Activated T-helper 17 cell treated with anti-CD3 and anti-CD28 coated beads, Interleukin-2, amount 50 U/mL, for 72 hours (primary cell): Measurements from ENCODE around the gene SVIL. TPM values are rescaled to one million over a fixed set of nuclear protein-coding genes. Genes with fewer than 3 reads are reported as not detected.
"Not testable (repeated sequence)": the region's sequence is repeated elsewhere in the genome, so short reads cannot be mapped to it uniquely, and the experiment has no call there.

Source experiments
- ATAC-seq: fragments of 150-1000 bp; cut with Tn5 transposase; replicated peaks from 2 replicates; pipeline ENCODE4 v1.10.0; 2021; ENCODE audit warnings: mild to moderate bottlenecking, moderate library complexity
- H3K27ac Mint-ChIP-seq: one replicate; pipeline ENCODE4 v1.8.0; 2022; ENCODE audit warnings: mixed read lengths
- H3K27me3 Mint-ChIP-seq: one replicate; pipeline ENCODE4 v1.8.0; 2022; ENCODE audit warnings: mixed read lengths
- H3K36me3 Mint-ChIP-seq: one replicate; pipeline ENCODE4 v1.8.0; 2022; ENCODE audit warnings: low read depth, mild to moderate bottlenecking, mixed read lengths
- H3K4me1 Mint-ChIP-seq: one replicate; pipeline ENCODE4 v1.8.0; 2022; ENCODE audit warnings: mixed read lengths
- H3K4me3 Mint-ChIP-seq: one replicate; pipeline ENCODE4 v1.8.0; 2022; ENCODE audit warnings: mild to moderate bottlenecking, mixed read lengths
- H3K9me3 Mint-ChIP-seq: one replicate; pipeline ENCODE4 v1.8.0; 2022; ENCODE audit warnings: mixed read lengths
- total RNA-seq, 2 donors: library from RNA; stranded (reverse); gene quantifications; one replicate each; pipeline ENCODE4 v1.2.3, GENCODE V29; 2022

The SVIL gene
- total RNA-seq, 2 donors from 2014 or later: 10.7 to 16.2 TPM

GRCh38 chr10:29621161-29621560, 13.6 kb downstream of the SVIL start:
- Mint-ChIP-seq H3K9me3 (no peaks in the 10 kb centered on the region), H3K27me3 (no peaks in the 10 kb centered on the region), H3K36me3 (no peaks in the 10 kb centered on the region), H3K27ac (no peak overlapping the region), H3K4me1 (peaks cover 5% of the 10 kb centered on the region), H3K4me3 (no peak overlapping the region)
- no peak for ATAC-seq

- H3K27ac Mint-ChIP-seq: no peak overlapping the region
- no peaks in the 10 kb centered on the region for H3K36me3 Mint-ChIP-seq
- ATAC-seq: no peak
- peaks cover 5% of the 10 kb centered on the region for H3K4me1 Mint-ChIP-seq
- H3K9me3 Mint-ChIP-seq: no peaks in the 10 kb centered on the region
- no peaks in the 10 kb centered on the region for H3K27me3 Mint-ChIP-seq
- no peak overlapping the region for H3K4me3 Mint-ChIP-seq
These were observed 14.6 kb downstream of the SVIL start for GRCh38 chr10:29620112-29620690.

DNA sequence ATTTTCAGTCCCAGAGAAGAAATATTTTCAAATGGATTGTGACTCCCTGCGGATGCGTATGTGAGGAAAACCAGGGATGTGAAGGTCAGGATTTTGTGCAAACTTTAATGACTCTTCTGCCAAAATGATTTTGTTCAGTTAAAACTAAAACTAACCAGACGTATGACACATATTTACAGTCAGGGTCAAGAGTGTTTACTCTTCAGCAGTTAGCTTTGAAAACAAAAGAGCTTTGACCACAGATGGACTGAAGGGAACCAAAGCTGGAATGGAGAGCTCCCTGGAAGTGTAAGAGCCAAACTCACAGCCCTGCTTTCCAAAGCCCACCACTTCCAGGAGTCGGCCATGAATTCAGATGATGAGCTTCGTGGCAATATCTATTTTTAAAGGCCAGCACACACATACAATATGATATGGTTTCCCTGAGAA, 15.5 kb downstream of the SVIL start:
- no peak overlapping the region for H3K4me3 Mint-ChIP-seq
- no peak for ATAC-seq
- H3K36me3 Mint-ChIP-seq: no peaks in the 10 kb centered on the region
- no peak overlapping the region for H3K27ac Mint-ChIP-seq
- no peaks in the 10 kb centered on the region for H3K27me3 Mint-ChIP-seq
- H3K4me1 Mint-ChIP-seq: peaks cover 5% of the 10 kb centered on the region
- no peaks in the 10 kb centered on the region for H3K9me3 Mint-ChIP-seq

- no peaks in the 10 kb centered on the region for H3K9me3 Mint-ChIP-seq
- no peaks in the 10 kb centered on the region for H3K36me3 Mint-ChIP-seq
- H3K4me1 Mint-ChIP-seq: peaks cover 5% of the 10 kb centered on the region
- no peaks in the 10 kb centered on the region for H3K27me3 Mint-ChIP-seq
- peak overlapping the region; percentile 32 for H3K27ac Mint-ChIP-seq
- no peak overlapping the region for H3K4me3 Mint-ChIP-seq
- ATAC-seq: no peak
These were observed 16.2 kb downstream of the SVIL start for GRCh38 chr10:29618341-29619171.

GRCh38 chr10:29617880-29618340, 16.9 kb downstream of the SVIL start:
- H3K4me1 Mint-ChIP-seq: peaks cover 5% of the 10 kb centered on the region
- H3K27me3 Mint-ChIP-seq: no peaks in the 10 kb centered on the region
- no peaks in the 10 kb centered on the region for H3K36me3 Mint-ChIP-seq
- H3K4me3 Mint-ChIP-seq: no peak overlapping the region
- ATAC-seq: no peak
- H3K27ac Mint-ChIP-seq: no peak overlapping the region
- no peaks in the 10 kb centered on the region for H3K9me3 Mint-ChIP-seq

DNA sequence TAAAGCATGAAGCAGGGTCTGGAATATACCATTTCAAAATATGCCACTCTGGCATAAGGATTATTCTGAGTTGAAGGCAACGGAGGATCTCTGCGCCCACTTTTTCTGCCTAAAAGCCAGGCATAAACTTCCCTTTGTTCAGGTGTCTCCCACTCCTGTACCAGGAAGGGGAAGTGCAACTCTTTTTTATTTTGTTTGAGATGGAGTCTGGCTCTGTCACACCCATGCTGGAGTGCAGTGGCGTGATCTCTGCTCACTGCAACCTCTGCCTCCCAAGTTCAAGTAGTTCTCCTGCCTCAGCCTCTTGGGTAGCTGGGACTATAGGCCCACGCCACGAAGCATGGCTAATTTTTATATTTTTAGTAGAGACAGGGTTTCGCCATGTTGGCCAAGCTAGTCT, 18.2 kb downstream of the SVIL start:
- no peaks in the 10 kb centered on the region for H3K9me3 Mint-ChIP-seq
- ATAC-seq: no peak
- no peaks in the 10 kb centered on the region for H3K36me3 Mint-ChIP-seq
- no peaks in the 10 kb centered on the region for H3K27me3 Mint-ChIP-seq
- H3K4me1 Mint-ChIP-seq: peaks cover 5% of the 10 kb centered on the region
- no peak overlapping the region for H3K27ac Mint-ChIP-seq
- no peak overlapping the region for H3K4me3 Mint-ChIP-seq

DNA sequence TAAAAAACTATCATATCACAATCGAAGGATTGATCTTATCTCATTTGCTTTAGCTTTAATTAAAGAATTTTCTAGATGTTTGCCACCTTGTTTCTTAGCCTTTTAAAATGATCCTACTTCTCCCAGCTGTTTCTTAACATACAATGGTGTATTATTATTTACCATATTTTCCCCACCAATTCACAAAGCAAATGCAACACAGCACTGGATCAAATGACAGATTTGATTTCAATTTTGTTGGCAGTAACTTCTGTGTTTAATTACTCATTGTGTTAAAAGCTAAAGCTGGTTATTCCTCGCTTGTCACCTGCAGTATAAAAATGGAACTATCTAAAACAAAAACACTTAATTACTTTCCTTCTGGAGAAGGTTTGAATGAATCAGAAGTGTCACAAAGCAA, 19.6 kb downstream of the SVIL start:
- Mint-ChIP-seq H3K9me3 (no peaks in the 10 kb centered on the region), H3K36me3 (no peaks in the 10 kb centered on the region), H3K4me1 (peaks cover 12% of the 10 kb centered on the region), H3K27me3 (no peaks in the 10 kb centered on the region), H3K27ac (no peak overlapping the region), H3K4me3 (no peak overlapping the region)
- ATAC-seq: no peak

GRCh38 chr10:29614289-29614688, 20.5 kb downstream of the SVIL start:
- not testable (repeated sequence) for H3K4me1 Mint-ChIP-seq, H3K4me3 Mint-ChIP-seq, ATAC-seq, H3K27ac Mint-ChIP-seq, H3K27me3 Mint-ChIP-seq, H3K36me3 Mint-ChIP-seq, H3K9me3 Mint-ChIP-seq

- no peaks in the 10 kb centered on the region for H3K36me3 Mint-ChIP-seq
- no peak overlapping the region for H3K27ac Mint-ChIP-seq
- peaks cover 8% of the 10 kb centered on the region for H3K4me1 Mint-ChIP-seq
- no peak for ATAC-seq
- no peaks in the 10 kb centered on the region for H3K27me3 Mint-ChIP-seq
- no peaks in the 10 kb centered on the region for H3K9me3 Mint-ChIP-seq
- no peak overlapping the region for H3K4me3 Mint-ChIP-seq
These were observed 21.0 kb downstream of the SVIL start for GRCh38 chr10:29613791-29614190.

DNA sequence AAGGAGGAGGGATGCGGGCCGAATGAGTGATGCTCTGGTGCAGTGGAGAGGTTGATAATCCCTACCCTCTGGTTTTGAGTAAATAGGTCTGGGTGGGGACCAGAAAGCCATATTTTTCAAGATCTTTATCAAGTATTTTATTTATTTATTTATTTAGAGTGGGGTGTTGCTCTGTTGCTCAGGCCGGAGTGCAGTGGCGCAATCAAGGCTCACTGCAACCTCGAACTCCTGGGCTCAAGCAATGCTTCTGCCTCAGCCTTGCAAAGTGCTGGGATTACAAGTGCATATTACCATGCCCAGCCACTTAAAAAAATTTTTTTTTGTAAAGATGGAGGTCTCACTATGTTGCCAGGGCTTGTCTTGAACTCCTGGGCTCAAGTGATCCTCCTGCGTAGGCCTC, 21.6 kb downstream of the SVIL start:
- H3K4me3 Mint-ChIP-seq: no peak overlapping the region
- no peak overlapping the region for H3K27ac Mint-ChIP-seq
- no peak for ATAC-seq
- no peaks in the 10 kb centered on the region for H3K27me3 Mint-ChIP-seq
- no peaks in the 10 kb centered on the region for H3K36me3 Mint-ChIP-seq
- H3K9me3 Mint-ChIP-seq: no peaks in the 10 kb centered on the region
- peaks cover 8% of the 10 kb centered on the region for H3K4me1 Mint-ChIP-seq

- H3K4me1 Mint-ChIP-seq: peaks cover 8% of the 10 kb centered on the region
- no peak overlapping the region for H3K4me3 Mint-ChIP-seq
- H3K27me3 Mint-ChIP-seq: no peaks in the 10 kb centered on the region
- H3K27ac Mint-ChIP-seq: no peak overlapping the region
- no peaks in the 10 kb centered on the region for H3K9me3 Mint-ChIP-seq
- no peak for ATAC-seq
- H3K36me3 Mint-ChIP-seq: no peaks in the 10 kb centered on the region
These were observed 22.1 kb downstream of the SVIL start for GRCh38 chr10:29612657-29613056.

GRCh38 chr10:29611781-29612381, 22.9 kb downstream of the SVIL start:
- peaks cover 8% of the 10 kb centered on the region for H3K4me1 Mint-ChIP-seq
- H3K27ac Mint-ChIP-seq: no peak overlapping the region

DNA sequence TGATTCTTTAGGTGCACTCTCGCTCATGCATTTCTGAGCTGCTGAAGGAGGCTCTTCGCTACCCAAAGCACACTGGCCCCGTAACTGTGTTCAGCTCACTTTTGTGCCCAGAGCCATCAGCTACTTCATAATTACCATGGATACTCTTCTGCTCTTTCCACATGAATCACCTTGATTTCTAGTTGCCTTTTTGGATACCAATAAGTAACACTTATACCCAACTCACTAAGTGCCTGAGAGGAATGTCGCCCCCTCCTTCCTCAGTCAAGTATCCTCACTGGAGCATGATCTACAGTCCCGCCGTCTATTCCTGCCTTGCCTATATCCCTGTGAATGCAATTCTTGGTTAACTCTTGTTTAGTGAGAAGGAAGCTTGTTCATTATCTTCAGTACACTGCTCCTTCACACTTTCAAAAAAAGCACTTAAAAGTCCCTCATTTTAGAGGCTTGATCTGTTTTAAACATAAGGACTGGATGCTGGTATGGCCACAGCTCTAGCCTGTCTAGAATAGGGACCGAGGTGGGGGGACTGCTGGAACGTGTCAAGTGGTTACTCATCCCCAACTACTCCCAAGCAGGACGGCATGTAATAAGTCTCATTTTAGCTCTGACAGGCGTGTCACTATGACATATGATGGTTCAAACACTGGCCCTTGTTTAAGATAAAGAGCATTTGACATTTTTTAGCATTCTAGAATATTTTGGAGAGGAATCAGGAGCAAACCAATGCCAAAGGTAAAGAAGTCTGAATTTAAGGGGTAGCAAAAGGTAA, 23.7 kb downstream of the SVIL start:
- no peaks in the 10 kb centered on the region for H3K9me3 Mint-ChIP-seq
- peaks cover 8% of the 10 kb centered on the region for H3K4me1 Mint-ChIP-seq
- H3K36me3 Mint-ChIP-seq: no peaks in the 10 kb centered on the region
- H3K27ac Mint-ChIP-seq: no peak overlapping the region
- H3K4me3 Mint-ChIP-seq: no peak overlapping the region
- ATAC-seq: no peak
- no peaks in the 10 kb centered on the region for H3K27me3 Mint-ChIP-seq

More at GRCh38 chr10:29611781-29612381, 22.9 kb downstream of the SVIL start:
- no peak for ATAC-seq
- H3K36me3 Mint-ChIP-seq: no peaks in the 10 kb centered on the region
- no peaks in the 10 kb centered on the region for H3K9me3 Mint-ChIP-seq
- H3K4me3 Mint-ChIP-seq: no peak overlapping the region
- no peaks in the 10 kb centered on the region for H3K27me3 Mint-ChIP-seq

- H3K27me3 Mint-ChIP-seq, H3K4me1 Mint-ChIP-seq, H3K4me3 Mint-ChIP-seq, H3K9me3 Mint-ChIP-seq, H3K36me3 Mint-ChIP-seq, ATAC-seq, H3K27ac Mint-ChIP-seq: not testable (repeated sequence)
These were observed 24.4 kb downstream of the SVIL start for GRCh38 chr10:29610331-29610730.
